Fibroblast of the conjunctiva (primary cell): ENCODE measurements around the gene PDE6C.
A peak's percentile ranks its signal among the peaks of the same experiment; 100 is the strongest.

Experiments used
- DNase-seq: peaks from one replicate; pipeline ENCODE4 v3.0.0-alpha.2; 2010; ENCODE audit warnings: low read depth

Gene PDE6C

DNA sequence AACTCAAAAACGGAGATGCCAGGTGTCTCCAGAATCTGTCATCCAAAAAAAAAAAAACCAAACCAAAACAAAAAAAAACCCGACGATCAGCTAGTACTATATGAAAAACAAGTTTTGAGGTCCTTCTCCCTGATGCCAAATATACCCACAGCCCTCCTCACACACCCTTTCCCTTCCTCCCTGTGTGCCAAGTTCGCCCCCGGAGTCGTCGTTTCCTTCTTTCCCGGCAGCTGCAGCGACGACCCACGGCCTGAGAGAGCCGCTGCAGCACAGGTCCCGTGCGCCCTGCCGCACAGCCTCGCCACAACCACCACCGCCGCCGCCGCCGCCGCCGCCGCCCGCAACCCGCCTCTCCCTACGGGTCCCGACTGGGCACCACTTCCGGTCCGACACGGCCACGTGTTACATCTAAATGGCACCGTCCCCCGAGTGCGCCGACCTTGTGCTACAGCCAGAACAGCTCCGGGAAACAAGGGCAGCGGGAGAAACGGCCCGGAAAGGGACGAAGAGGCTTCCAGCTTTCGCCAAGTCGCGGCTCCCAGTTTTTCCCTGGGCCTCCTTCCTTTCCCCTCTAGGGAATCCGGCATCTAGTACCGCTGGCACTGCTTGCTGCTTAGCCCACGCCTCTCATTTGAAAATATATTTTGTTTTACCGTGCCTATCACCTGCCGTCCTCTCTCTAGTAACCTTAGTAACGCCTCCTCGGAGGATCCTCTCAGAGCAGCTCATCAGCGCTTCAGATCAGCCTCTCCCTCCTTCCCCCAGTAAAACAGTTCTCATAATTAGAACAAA, 90.1 kb downstream of the PDE6C start, which contains the start of gene FRA10AC1:
Gene FRA10AC1 (minus strand): TSS at position 383 of the 792 bp plus-strand sequence. CDS start 2,486 bp downstream, outside the sequence.
- peak; percentile 80 for DNase-seq

DNA sequence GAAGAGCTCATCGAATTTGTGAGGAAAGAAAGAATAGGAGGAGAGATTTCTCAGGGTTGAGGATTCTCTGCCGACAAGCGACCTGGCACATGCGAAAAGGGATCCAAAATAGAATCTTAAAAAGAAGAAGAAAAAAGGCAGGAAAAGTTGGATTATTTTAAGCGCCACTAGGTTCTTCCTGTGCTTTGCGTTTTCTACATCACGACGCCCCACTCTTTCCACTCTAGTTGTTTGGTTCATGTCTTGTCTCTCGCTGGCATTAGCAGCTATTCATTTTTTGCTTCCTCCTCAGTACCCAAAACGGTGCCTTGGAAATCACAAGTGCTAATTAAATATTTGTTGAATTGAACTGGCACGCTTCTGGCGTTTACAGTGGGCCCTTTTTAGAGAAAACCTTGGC, 90.7 kb downstream of the PDE6C start:
- DNase-seq, result no peak

DNA sequence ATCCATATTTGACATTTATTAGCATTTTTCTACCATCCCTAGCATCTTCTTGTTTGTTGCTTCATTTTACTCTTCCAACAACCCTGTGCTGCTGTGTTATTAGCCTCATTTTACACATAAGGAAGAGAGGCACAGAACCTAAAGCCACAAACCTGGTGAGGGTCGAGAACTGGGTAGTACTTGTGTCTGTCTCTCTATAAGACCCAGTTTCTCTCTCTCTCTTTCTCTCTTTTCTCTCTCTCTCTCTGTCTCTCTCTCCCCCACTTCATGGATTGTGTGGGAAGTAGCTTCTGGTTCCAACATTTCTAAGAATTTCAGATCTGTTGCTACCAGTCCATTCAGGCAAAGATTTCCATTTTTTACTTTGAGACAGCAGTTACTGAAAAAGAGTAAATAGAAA, 91.5 kb downstream of the PDE6C start:
- DNase-seq, result no peak

DNA sequence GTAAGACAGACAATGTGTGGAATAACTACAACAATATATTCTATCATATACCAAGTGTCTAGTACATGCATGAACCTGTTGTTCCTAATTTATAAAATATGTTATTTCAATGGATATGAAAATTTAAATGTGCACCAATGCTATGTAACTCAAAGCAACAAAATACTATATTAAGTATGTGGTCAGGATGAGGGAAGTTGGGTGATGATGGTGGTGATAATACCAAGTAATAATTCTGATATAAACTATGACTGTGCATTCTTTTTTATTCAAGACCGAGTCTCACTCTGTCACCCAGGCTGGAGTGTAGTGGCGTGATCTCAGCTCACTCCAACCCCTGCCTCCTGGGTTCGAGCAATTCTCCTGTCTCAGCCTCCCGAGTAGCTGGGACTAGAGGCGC, 92.1 kb downstream of the PDE6C start:
- no peak for DNase-seq

DNA sequence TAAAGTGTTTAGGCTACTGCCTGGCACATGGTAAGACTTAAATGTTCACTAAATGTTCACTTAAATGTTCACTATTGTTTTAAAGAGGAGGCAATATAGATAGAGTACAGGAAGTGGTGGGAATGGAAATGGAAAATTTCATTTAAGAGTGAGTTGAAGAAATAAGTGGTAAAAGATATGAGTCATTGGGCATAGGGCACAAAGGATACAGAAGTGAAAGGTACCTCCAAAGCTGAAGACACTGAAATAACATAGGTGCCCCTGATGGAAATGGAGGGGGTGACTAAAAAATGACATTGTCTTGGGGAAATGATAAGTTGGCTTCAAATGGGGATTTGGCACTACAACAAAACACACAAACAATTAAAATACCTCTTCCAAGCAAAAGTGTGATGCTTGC, 95.3 kb downstream of the PDE6C start:
- no peak for DNase-seq

DNA sequence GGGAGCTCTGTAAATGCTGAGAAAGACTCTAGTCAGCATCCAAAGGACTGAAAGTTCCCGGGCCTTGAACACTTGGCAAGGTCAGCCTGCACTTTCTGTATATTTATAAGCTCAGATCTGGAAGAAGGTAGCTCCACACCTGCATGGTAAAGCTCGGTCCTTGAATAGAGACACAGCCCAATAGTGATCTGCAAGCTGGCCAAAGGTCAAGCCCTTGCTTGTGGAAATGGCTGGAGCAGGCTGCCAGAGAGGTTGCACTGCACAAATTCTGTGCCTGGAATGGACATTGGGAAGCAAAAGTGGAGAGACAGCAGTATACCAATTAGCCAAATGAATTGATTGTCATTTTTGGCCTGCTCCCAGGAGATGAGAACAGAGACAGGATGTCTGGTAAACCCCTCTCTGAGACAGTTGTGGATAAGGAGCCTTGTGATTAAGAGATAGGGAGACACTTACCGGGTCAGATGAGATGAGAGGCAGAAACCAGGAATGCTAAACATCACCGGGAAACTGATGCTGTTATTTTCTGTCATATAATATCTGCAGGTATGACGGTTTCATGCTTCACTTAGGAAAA, 98.1 kb downstream of the PDE6C start:
- DNase-seq, result no peak

DNA sequence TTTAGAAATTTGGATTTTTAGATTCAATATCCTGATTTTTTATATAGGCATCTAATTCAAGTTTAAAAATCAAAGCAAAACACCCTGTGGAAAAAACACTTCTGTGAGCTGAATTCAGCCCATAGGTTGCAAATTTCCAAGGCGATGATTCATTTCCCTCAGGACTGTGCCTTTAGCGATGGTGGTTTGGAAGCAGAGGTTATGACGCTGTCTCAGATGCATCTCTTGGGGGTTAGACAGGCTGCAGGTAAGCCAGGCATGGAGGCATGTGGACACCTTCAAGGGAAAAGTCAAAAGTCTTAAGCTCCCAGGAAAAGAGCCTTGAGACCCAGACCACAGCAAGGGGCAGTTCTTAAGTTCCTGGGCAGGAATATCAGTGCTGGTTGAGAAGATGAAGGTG, 99.6 kb downstream of the PDE6C start:
- DNase-seq, result no peak

DNA sequence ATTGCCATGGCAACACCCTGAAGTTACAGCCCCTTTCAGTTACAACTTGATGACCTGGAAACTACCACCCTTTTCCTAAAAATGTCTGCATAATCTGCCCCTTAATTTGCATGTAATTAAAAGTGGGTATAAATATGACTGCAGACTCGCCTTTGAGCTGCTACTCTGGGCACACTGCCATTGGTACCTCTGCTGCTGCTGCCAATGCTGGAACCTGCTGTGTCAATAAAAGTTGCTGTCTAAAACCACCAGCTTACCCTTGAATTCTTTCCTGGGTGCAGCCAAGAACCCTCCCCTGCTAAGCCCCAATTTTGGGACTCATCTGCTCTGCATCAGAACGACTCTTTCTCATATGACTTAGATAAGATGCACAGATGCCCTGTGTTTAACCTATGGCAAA, 100.3 kb downstream of the PDE6C start:
- DNase-seq, result no peak

DNA sequence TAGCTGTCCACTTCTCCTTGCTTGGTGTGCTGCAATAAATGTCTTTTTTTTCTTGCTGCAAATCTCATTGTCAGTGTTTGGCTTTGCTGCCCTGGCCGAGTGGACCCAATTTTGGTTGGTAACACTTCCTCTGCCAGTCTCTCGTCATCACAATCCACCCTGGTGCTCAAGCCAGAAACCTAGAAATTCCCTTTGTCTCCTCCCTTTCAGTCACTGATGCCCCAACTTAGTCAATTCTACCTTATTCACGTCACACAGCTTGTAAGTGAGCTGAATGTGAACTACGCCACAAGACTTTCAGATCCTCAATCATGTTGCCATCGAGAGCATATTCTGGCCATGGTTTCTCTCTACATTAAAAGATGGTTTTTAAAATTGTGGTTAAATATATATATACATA, 103.0 kb downstream of the PDE6C start:
- DNase-seq, result no peak
